ENCODE data around the gene SSH2. TPM values are rescaled to one million over a fixed set of nuclear protein-coding genes. Genes with fewer than 3 reads are reported as not detected.

Gene SSH2
- total and polyA plus RNA-seq, 2 experiments from 2014 or later: 9.9 to 12.7 TPM

DNA sequence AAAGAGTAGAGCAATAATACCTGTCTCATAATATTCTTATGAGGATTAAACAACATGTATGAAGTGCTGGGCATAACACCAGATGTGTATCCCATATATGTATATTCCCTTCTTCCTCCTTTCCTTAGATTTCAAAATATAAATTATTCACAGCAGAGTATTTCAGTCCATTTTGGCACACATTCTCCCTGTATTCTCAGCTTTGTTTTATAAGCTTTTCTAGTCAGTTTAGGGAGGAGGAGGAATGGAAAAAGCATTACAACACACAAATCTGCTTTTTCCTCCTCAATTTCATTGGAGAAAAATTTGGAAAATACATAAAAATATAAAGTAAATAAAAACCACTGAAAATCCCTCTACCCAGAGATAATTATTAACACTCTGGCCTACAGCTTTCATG, 260.8 kb downstream of the SSH2 start:
- Histone ChIP-seq H2AFZ (no peak overlapping the region), H3K4me2 (no peak overlapping the region), H3K9me2 (replicated peaks; ENCODE audit: insufficient read depth) (no peaks in the 10 kb centered on the region), H3K27ac (no peak overlapping the region), H3K4me3 (no peak overlapping the region), H3K36me3 (replicated peaks; ENCODE audit: insufficient read depth, low read depth) (no peaks in the 10 kb centered on the region), H3K27me3 (no peaks in the 10 kb centered on the region), H3K4me1 (ENCODE audit: insufficient read depth) (peaks cover 6% of the 10 kb centered on the region), H3K9me3 (ENCODE audit: low read depth) (no peaks in the 10 kb centered on the region), H4K20me1 (ENCODE audit: insufficient read depth, poor library complexity, severe bottlenecking) (no peaks in the 10 kb centered on the region), H3K79me2 (no peaks in the 10 kb centered on the region)
- TF ChIP-seq, protein P1, sequence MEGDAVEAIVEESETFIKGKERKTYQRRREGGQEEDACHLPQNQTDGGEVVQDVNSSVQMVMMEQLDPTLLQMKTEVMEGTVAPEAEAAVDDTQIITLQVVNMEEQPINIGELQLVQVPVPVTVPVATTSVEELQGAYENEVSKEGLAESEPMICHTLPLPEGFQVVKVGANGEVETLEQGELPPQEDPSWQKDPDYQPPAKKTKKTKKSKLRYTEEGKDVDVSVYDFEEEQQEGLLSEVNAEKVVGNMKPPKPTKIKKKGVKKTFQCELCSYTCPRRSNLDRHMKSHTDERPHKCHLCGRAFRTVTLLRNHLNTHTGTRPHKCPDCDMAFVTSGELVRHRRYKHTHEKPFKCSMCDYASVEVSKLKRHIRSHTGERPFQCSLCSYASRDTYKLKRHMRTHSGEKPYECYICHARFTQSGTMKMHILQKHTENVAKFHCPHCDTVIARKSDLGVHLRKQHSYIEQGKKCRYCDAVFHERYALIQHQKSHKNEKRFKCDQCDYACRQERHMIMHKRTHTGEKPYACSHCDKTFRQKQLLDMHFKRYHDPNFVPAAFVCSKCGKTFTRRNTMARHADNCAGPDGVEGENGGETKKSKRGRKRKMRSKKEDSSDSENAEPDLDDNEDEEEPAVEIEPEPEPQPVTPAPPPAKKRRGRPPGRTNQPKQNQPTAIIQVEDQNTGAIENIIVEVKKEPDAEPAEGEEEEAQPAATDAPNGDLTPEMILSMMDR (IDR thresholded peaks at IDR 0.05; ENCODE audit: poor library complexity): no peak
- TF ChIP-seq EZH2phosphoT487 (IDR thresholded peaks at IDR 0.05; ENCODE audit: low read depth, severe bottlenecking, unreplicated experiment) (no peak), EZH2 (IDR thresholded peaks at IDR 0.05; ENCODE audit: borderline replicate concordance) (no peak)
- no peak for DNase-seq (ENCODE audit: low spot score)

DNA sequence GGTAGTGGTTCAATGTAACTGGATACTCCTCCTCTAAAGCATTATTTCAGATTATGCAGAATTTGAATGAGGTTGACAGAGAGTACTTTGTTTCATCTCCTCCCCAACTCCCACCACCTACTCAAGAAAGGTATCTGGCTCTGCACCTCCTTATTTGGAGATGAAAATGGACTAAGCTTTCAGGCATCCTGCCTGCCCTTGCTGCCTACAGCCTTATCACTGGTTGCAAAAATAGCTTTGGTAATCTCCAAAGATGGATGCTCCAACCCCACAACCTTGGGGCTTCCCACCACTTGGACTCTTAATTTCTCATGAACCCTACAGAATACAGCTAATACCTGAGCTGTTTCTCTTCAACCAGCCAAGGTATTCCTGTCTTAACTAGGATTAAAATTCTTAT, 262.1 kb downstream of the SSH2 start:
- H2AFZ ChIP-seq: no peak overlapping the region
- H3K79me2 ChIP-seq: no peaks in the 10 kb centered on the region
- H3K36me3 ChIP-seq (replicated peaks; ENCODE audit: insufficient read depth, low read depth): no peaks in the 10 kb centered on the region
- H3K27me3 ChIP-seq: no peaks in the 10 kb centered on the region
- no peak overlapping the region for H3K27ac ChIP-seq
- H3K9me3 ChIP-seq (ENCODE audit: low read depth): no peaks in the 10 kb centered on the region
- H3K9me2 ChIP-seq (replicated peaks; ENCODE audit: insufficient read depth): no peaks in the 10 kb centered on the region
- H3K4me3 ChIP-seq: no peak overlapping the region
- no peak for DNase-seq (ENCODE audit: low spot score)
- no peak overlapping the region for H3K4me2 ChIP-seq
- peaks cover 6% of the 10 kb centered on the region for H3K4me1 ChIP-seq (ENCODE audit: insufficient read depth)
- no peak for TF ChIP-seq EZH2 (IDR thresholded peaks at IDR 0.05; ENCODE audit: borderline replicate concordance)
- TF ChIP-seq, protein P1 (IDR thresholded peaks at IDR 0.05; ENCODE audit: poor library complexity): no peak
- no peaks in the 10 kb centered on the region for H4K20me1 ChIP-seq (ENCODE audit: insufficient read depth, poor library complexity, severe bottlenecking)

DNA sequence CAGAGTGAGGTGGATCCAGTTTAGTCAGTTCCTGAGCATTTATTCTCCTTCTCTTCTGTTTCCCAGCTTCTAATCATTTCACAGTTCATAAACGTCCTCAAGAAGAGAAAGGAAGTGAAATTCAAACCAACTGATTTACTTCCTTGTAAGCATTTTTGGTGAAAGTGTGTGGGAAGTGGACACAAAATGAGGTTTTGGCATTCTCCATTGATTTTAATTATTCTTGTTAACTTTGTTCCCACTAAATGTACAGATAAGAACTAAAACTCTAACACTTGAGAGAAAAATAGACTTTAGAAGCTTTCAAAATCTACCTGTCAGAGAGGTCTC, 264.6 kb downstream of the SSH2 start:
- H3K4me1 ChIP-seq (ENCODE audit: insufficient read depth): peaks cover 6% of the 10 kb centered on the region
- no peaks in the 10 kb centered on the region for H3K9me2 ChIP-seq (replicated peaks; ENCODE audit: insufficient read depth)
- no peaks in the 10 kb centered on the region for H3K9me3 ChIP-seq (ENCODE audit: low read depth)
- no peak for TF ChIP-seq EZH2phosphoT487 (IDR thresholded peaks at IDR 0.05; ENCODE audit: low read depth, severe bottlenecking, unreplicated experiment)
- TF ChIP-seq EZH2 (IDR thresholded peaks at IDR 0.05; ENCODE audit: borderline replicate concordance): no peak
- TF ChIP-seq, protein P1 (IDR thresholded peaks at IDR 0.05; ENCODE audit: poor library complexity): no peak
- peak overlapping the region; percentile 28 for H3K4me2 ChIP-seq
- H3K27ac ChIP-seq: peak overlapping the region; percentile 79
- DNase-seq (ENCODE audit: low spot score): no peak
- H3K27me3 ChIP-seq: no peaks in the 10 kb centered on the region
- no peaks in the 10 kb centered on the region for H4K20me1 ChIP-seq (ENCODE audit: insufficient read depth, poor library complexity, severe bottlenecking)
- no peaks in the 10 kb centered on the region for H3K79me2 ChIP-seq
- H3K4me3 ChIP-seq: no peak overlapping the region
- no peaks in the 10 kb centered on the region for H3K36me3 ChIP-seq (replicated peaks; ENCODE audit: insufficient read depth, low read depth)
- 27% methylated on average over 1 of the region's 1 CpG for WGBS (ENCODE audit: low lambda C conversion rate, missing lambda C conversion rate)
- no peak overlapping the region for H2AFZ ChIP-seq

DNA sequence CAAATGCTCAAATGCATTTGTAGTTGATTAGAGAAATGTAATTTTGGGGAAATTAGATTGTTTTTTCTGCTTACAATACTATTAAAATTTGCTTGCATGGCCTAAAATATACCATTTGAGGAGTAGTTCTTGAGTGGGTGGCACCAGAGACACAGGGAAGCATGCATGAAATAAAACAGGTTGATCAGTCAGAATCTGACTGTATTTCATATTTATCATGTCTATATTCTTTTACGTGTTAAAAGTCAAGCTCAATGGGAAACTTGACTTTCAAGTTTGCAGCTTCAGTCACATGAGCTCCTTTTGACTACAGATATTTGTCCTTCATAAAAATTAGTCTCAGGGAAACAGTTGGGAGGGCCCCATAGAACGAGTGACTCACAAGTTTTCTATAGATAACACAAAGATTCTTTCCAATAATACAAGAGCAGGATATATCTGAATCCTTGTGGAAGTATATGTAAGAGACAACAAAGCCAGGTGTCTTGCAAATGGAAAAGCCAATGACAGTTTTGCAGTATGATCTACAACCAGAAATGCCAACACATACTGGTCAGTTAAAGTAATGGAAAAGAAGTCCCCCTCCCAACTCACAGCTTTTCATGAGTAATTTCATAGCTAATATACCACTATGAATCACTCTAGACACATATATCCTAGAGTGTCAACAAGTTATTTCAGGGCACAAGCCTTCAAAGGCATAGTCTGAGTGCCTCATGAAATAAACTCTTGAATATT, 265.1 kb downstream of the SSH2 start:
- H3K9me2 ChIP-seq (replicated peaks; ENCODE audit: insufficient read depth): no peaks in the 10 kb centered on the region
- H3K9me3 ChIP-seq (ENCODE audit: low read depth): no peaks in the 10 kb centered on the region
- H3K4me3 ChIP-seq: no peak overlapping the region
- H3K27me3 ChIP-seq: no peaks in the 10 kb centered on the region
- H3K4me2 ChIP-seq: peak overlapping the region; percentile 28
- H3K36me3 ChIP-seq (replicated peaks; ENCODE audit: insufficient read depth, low read depth): no peaks in the 10 kb centered on the region
- DNase-seq (ENCODE audit: low spot score): peak; percentile 55
- H2AFZ ChIP-seq: no peak overlapping the region
- peaks cover 6% of the 10 kb centered on the region for H3K4me1 ChIP-seq (ENCODE audit: insufficient read depth)
- H4K20me1 ChIP-seq (ENCODE audit: insufficient read depth, poor library complexity, severe bottlenecking): no peaks in the 10 kb centered on the region
- H3K27ac ChIP-seq: peak overlapping the region; percentile 79
- no peaks in the 10 kb centered on the region for H3K79me2 ChIP-seq
- WGBS (ENCODE audit: low lambda C conversion rate, missing lambda C conversion rate): 50% methylated on average over 2 of the region's 2 CpGs
- TF ChIP-seq, protein P1 (IDR thresholded peaks at IDR 0.05; ENCODE audit: poor library complexity): no peak
- TF ChIP-seq EZH2 (IDR thresholded peaks at IDR 0.05; ENCODE audit: borderline replicate concordance) (no peak), EZH2phosphoT487 (IDR thresholded peaks at IDR 0.05; ENCODE audit: low read depth, severe bottlenecking, unreplicated experiment) (no peak)
